ENCODE data around the gene EYA2. TPM values are rescaled to one million over a fixed set of nuclear protein-coding genes. Genes with fewer than 3 reads are reported as not detected.
A peak's percentile ranks its signal among the peaks of the same experiment; 100 is the strongest.
"Not testable (repeated sequence)": the region's sequence is repeated elsewhere in the genome, so short reads cannot be mapped to it uniquely, and the experiment has no call there.

EYA2 gene
- total RNA-seq, 1 donor from 2014 or later, result 15.4 TPM

DNA sequence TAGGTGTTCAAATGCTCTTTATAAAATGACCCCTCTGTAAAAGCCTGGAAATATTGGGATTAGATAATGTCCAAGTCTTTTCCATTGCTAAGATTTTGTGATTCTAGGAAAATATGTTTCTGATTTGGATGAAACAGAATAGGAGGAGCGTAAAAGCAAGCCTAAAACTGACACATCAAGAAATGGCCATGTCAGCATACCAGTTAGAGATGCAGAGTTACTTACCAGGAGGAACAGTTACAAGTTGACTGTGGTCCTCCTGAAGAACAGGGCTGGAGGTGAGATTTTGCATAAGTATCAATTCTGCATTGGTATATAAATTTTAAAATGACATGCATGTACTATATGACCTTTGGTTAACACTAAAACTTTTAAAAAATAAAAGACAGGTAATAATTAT is 35.3 kb downstream of the EYA2 start:
- intact Hi-C loops (cut with DNase I), result no loop called here
- Histone ChIP-seq H3K4me3 (no peak overlapping the region), H3K27me3 (peaks cover 4% of the 10 kb centered on the region), H3K27ac (peak overlapping the region in 1 of 2 donors; percentile 63), H3K36me3 (no peaks in the 10 kb centered on the region), H3K9me3 (no peaks in the 10 kb centered on the region), H3K4me1 (peaks cover 0 to 5% of the 10 kb centered on the region in 2 donors)
- no peak for DNase-seq (ENCODE audit: low spot score in 2 of 2)
- TF ChIP-seq, protein P1, sequence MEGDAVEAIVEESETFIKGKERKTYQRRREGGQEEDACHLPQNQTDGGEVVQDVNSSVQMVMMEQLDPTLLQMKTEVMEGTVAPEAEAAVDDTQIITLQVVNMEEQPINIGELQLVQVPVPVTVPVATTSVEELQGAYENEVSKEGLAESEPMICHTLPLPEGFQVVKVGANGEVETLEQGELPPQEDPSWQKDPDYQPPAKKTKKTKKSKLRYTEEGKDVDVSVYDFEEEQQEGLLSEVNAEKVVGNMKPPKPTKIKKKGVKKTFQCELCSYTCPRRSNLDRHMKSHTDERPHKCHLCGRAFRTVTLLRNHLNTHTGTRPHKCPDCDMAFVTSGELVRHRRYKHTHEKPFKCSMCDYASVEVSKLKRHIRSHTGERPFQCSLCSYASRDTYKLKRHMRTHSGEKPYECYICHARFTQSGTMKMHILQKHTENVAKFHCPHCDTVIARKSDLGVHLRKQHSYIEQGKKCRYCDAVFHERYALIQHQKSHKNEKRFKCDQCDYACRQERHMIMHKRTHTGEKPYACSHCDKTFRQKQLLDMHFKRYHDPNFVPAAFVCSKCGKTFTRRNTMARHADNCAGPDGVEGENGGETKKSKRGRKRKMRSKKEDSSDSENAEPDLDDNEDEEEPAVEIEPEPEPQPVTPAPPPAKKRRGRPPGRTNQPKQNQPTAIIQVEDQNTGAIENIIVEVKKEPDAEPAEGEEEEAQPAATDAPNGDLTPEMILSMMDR (IDR thresholded peaks at IDR 0.05), result no peak

DNA sequence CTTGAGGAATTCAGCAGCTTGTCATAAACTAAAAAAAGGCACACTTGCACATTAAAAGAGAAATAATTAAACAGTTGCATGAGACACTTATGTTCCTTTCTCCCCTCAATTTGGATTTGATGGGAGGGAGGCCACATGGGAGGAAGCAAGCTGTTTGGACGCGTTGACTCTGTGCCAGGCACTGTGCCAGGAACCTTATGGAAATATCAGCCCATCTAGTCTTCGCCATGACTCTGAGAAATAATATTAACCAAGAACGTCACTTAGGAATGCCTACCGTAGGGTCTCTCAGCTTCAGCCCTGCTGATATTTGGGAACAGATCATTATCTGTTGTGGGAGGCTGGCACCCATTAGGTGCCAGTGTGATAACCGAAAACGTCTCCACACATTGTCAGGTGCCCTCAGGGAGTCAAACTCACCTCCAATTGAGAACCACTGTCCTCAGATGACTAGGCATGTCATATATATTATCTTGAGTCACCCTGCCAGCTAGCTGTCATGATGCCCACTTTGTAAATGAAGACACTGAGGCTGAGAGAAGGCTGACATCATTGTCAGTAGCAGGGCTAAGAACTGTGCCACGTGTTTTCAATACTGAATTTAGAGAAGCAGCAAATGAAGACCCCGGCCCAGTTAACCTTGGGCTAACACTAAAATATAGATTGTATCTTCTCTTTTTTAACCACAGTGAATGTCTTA is 36.1 kb downstream of the EYA2 start:
- peaks cover 0 to 5% of the 10 kb centered on the region in 2 donors for H3K4me1 ChIP-seq
- H3K9me3 ChIP-seq, result no peaks in the 10 kb centered on the region
- intact Hi-C loops (cut with DNase I), result no loop called here
- TF ChIP-seq, protein P1 (IDR thresholded peaks at IDR 0.05), result no peak
- peaks cover 4% of the 10 kb centered on the region for H3K27me3 ChIP-seq
- no peaks in the 10 kb centered on the region for H3K36me3 ChIP-seq
- H3K27ac ChIP-seq, result peak overlapping the region in 1 of 2 donors; percentile 63
- no peak overlapping the region for H3K4me3 ChIP-seq
- no peak for DNase-seq (ENCODE audit: low spot score in 2 of 2)

DNA sequence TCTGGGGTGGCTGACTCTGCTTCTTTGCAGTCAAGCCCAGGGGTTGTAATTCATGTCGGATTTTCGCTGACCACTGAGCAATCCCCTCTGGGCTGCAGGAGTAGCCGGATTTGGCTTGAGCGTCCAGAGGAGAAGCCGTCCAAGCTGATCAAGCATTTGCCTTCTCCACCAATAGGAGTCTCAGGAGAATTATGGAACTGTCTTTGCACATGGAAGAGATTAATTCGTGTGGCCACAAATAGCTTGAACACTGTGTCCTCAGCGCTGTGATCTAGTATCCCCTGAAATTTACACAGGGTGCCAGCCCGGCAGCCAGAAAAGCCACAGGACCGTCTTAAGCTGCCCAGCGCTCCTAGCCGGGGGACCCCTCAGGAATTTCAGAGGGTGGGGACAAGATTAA is 37.1 kb downstream of the EYA2 start:
- Histone ChIP-seq H3K27ac (no peak overlapping the region), H3K4me3 (no peak overlapping the region), H3K36me3 (no peaks in the 10 kb centered on the region), H3K9me3 (no peaks in the 10 kb centered on the region), H3K4me1 (peaks cover 0 to 5% of the 10 kb centered on the region in 2 donors), H3K27me3 (peaks cover 4% of the 10 kb centered on the region)
- no peak for DNase-seq (ENCODE audit: low spot score in 2 of 2)
- TF ChIP-seq, protein P1 (IDR thresholded peaks at IDR 0.05), result no peak
- intact Hi-C loops (cut with DNase I), result no loop called here

DNA sequence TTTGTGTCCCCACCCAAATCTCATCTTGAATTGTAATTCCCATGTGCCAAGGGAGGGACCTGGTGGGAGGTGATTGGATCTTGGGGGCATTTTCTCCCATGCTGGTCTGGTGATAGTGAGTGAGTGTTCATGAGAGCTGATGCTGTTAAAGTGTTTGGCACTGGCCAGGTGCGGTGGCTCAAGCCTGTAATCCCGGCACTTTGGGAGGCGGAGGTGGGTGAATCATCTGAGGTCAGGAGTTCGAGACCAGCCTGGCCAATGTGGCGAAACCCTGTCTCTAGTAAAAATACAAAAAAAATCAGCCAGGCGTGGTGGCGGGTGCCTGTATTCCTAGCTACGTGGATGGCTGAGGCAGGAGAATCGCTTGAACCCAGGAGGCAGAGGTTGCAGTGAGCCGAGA is 37.8 kb downstream of the EYA2 start:
- H3K4me1 ChIP-seq; DNase-seq (ENCODE audit: low spot score in 2 of 2); intact Hi-C loops (cut with DNase I); H3K36me3 ChIP-seq; H3K27me3 ChIP-seq; H3K27ac ChIP-seq; H3K9me3 ChIP-seq; H3K4me3 ChIP-seq: not testable (repeated sequence)

GRCh38 chr20:46933150-46933549 is 38.5 kb downstream of the EYA2 start:
- H3K4me3 ChIP-seq, result no peak overlapping the region
- H3K27me3 ChIP-seq, result peaks cover 4% of the 10 kb centered on the region
- no peaks in the 10 kb centered on the region for H3K36me3 ChIP-seq
- no peak overlapping the region for H3K27ac ChIP-seq
- intact Hi-C loops (cut with DNase I), result no loop called here
- no peaks in the 10 kb centered on the region for H3K9me3 ChIP-seq
- H3K4me1 ChIP-seq, result peaks cover 0 to 5% of the 10 kb centered on the region in 2 donors
- TF ChIP-seq, protein P1 (IDR thresholded peaks at IDR 0.05), result no peak
- DNase-seq (ENCODE audit: low spot score in 2 of 2), result no peak

- Histone ChIP-seq H3K27me3 (peaks cover 4% of the 10 kb centered on the region), H3K36me3 (no peaks in the 10 kb centered on the region), H3K4me3 (no peak overlapping the region), H3K9me3 (no peaks in the 10 kb centered on the region), H3K4me1 (peaks cover 0 to 5% of the 10 kb centered on the region in 2 donors), H3K27ac (no peak overlapping the region)
- TF ChIP-seq, protein P1 (IDR thresholded peaks at IDR 0.05), result no peak
- no peak for DNase-seq (ENCODE audit: low spot score in 2 of 2)
- intact Hi-C loops (cut with DNase I), result no loop called here
Measured at GRCh38 chr20:46934746-46935287, 40.2 kb downstream of the EYA2 start.
